ENCODE measurements around the gene PLK3. TPM values are rescaled to one million over a fixed set of nuclear protein-coding genes. Genes with fewer than 3 reads are reported as not detected.

Gene PLK3
- total and polyA plus RNA-seq, 2 experiments from 2014 or later, result 9.5 to 12.4 TPM

- Histone ChIP-seq H3K4me1 (ENCODE audit: low read depth) (no peaks in the 10 kb centered on the region), H3K36me3 (no peaks in the 10 kb centered on the region), H3K27ac (no peak overlapping the region), H3K9me3 (ENCODE audit: low read depth) (no peaks in the 10 kb centered on the region), H3K4me3 (no peak overlapping the region), H3K27me3 (no peaks in the 10 kb centered on the region)
- no peak for TF ChIP-seq CTCF (IDR thresholded peaks at IDR 0.05; ENCODE audit: low read depth, low read length)
- DNase-seq (ENCODE audit: low read depth in 1 of 2, low spot score in 1 of 2), result no peak
Observed at GRCh38 chr1:44849575-44850132, 49.5 kb downstream of the PLK3 start.

GRCh38 chr1:44851308-44851707 is 51.1 kb downstream of the PLK3 start:
- Histone ChIP-seq H3K4me3 (no peak overlapping the region), H3K9me3 (ENCODE audit: low read depth) (no peaks in the 10 kb centered on the region), H3K27me3 (no peaks in the 10 kb centered on the region), H3K4me1 (ENCODE audit: low read depth) (no peaks in the 10 kb centered on the region), H3K36me3 (no peaks in the 10 kb centered on the region), H3K27ac (no peak overlapping the region)
- TF ChIP-seq CTCF (IDR thresholded peaks at IDR 0.05; ENCODE audit: low read depth, low read length), result no peak
- DNase-seq (ENCODE audit: low read depth in 1 of 2, low spot score in 1 of 2), result no peak

- Histone ChIP-seq H3K36me3 (peaks cover 2% of the 10 kb centered on the region), H3K27me3 (no peaks in the 10 kb centered on the region), H3K9me3 (ENCODE audit: low read depth) (no peaks in the 10 kb centered on the region), H3K27ac (no peak overlapping the region), H3K4me3 (no peak overlapping the region), H3K4me1 (ENCODE audit: low read depth) (no peaks in the 10 kb centered on the region)
- DNase-seq (ENCODE audit: low read depth in 1 of 2, low spot score in 1 of 2), result no peak
- no peak for TF ChIP-seq CTCF (IDR thresholded peaks at IDR 0.05; ENCODE audit: low read depth, low read length)
Observed at GRCh38 chr1:44853201-44853600, 53.0 kb downstream of the PLK3 start.

GRCh38 chr1:44854970-44855369 is 54.8 kb downstream of the PLK3 start:
- Histone ChIP-seq H3K27me3 (no peaks in the 10 kb centered on the region), H3K27ac (no peak overlapping the region), H3K4me3 (no peak overlapping the region), H3K9me3 (ENCODE audit: low read depth) (no peaks in the 10 kb centered on the region), H3K4me1 (ENCODE audit: low read depth) (no peaks in the 10 kb centered on the region), H3K36me3 (peaks cover 2% of the 10 kb centered on the region)
- no peak for DNase-seq (ENCODE audit: low read depth in 1 of 2, low spot score in 1 of 2)
- TF ChIP-seq CTCF (IDR thresholded peaks at IDR 0.05; ENCODE audit: low read depth, low read length), result no peak

Other genes with a start within 250 kb of the PLK3 start
- gene TMEM53, start 125.9 kb upstream of the PLK3 start, total RNA-seq, result 15.2 and 23.6 TPM in 2 replicates
- 29.7 and 43.0 TPM in 2 replicates for gene TMEM53, start 125.9 kb upstream of the PLK3 start, polyA plus RNA-seq
- 2.4 and 5.7 TPM in 2 replicates for gene ARMH1, start 125.7 kb upstream of the PLK3 start, total RNA-seq
- gene ARMH1, start 125.7 kb upstream of the PLK3 start, polyA plus RNA-seq, result 2.8 and 9.0 TPM in 2 replicates
- not detected in 2 replicates for gene RNU5D-1, start 69.2 kb upstream of the PLK3 start, total RNA-seq
- not detected in 2 replicates for gene RNU5D-1, start 69.2 kb upstream of the PLK3 start, polyA plus RNA-seq
- 11.0 and 80.8 TPM in 2 replicates for gene KIF2C, start 60.5 kb upstream of the PLK3 start, total RNA-seq
- 10.0 and 82.5 TPM in 2 replicates for gene KIF2C, start 60.5 kb upstream of the PLK3 start, polyA plus RNA-seq
- 2,166 and 2,475 TPM in 2 replicates for gene RPS8, start 24.8 kb upstream of the PLK3 start, total RNA-seq
- 534 and 651 TPM in 2 replicates for gene RPS8, start 24.8 kb upstream of the PLK3 start, polyA plus RNA-seq
- gene BEST4, start 12.2 kb upstream of the PLK3 start, total RNA-seq, result 0.32 and 0.98 TPM in 2 replicates
- gene BEST4, start 12.2 kb upstream of the PLK3 start, polyA plus RNA-seq, result 1.4 and 1.5 TPM in 2 replicates
- gene DYNLT4, start 7.0 kb downstream of the PLK3 start, total RNA-seq, result 0.32 TPM in 1 of 2 replicates, not detected in the other
- 0.43 and 0.95 TPM in 2 replicates for gene DYNLT4, start 7.0 kb downstream of the PLK3 start, polyA plus RNA-seq
- 1.3 and 3.4 TPM in 2 replicates for gene BTBD19, start 8.1 kb downstream of the PLK3 start, total RNA-seq
- 0.98 and 2.1 TPM in 2 replicates for gene BTBD19, start 8.1 kb downstream of the PLK3 start, polyA plus RNA-seq
- 0.53 and 0.66 TPM in 2 replicates for gene PTCH2, start 42.9 kb downstream of the PLK3 start, total RNA-seq
- 0.65 and 0.97 TPM in 2 replicates for gene PTCH2, start 42.9 kb downstream of the PLK3 start, polyA plus RNA-seq
- 20.7 and 22.8 TPM in 2 replicates for gene EIF2B3, start 186.2 kb downstream of the PLK3 start, total RNA-seq
- gene EIF2B3, start 186.2 kb downstream of the PLK3 start, polyA plus RNA-seq, result 39.7 and 62.6 TPM in 2 replicates
- gene HECTD3, start 210.9 kb downstream of the PLK3 start, total RNA-seq, result 22.5 TPM in 2 replicates
- 22.5 and 28.1 TPM in 2 replicates for gene HECTD3, start 210.9 kb downstream of the PLK3 start, polyA plus RNA-seq
- 110 and 142 TPM in 2 replicates for gene UROD, start 211.9 kb downstream of the PLK3 start, total RNA-seq
- gene UROD, start 211.9 kb downstream of the PLK3 start, polyA plus RNA-seq, result 200 and 237 TPM in 2 replicates